H9 (cell line): ENCODE data around the gene FTO. TPM values are rescaled to one million over a fixed set of nuclear protein-coding genes. Genes with fewer than 3 reads are reported as not detected.

Source experiments
- DNase-seq: peaks from one replicate; pipeline ENCODE4 v3.0.0-alpha.2; 2017
- H2AFZ ChIP-seq: one replicate; pipeline ENCODE4 v1.6.1; 2013; ENCODE audit warnings: mild to moderate bottlenecking, low read length, control low read depth, moderate library complexity
- H2AK5ac ChIP-seq: 2 replicates; pipeline ENCODE4 v1.6.1; 2013; ENCODE audit warnings: low read length, control low read depth, mixed read lengths; ENCODE audit not compliant: insufficient read length
- H2BK120ac ChIP-seq: one replicate; pipeline ENCODE4 v1.6.1; 2013; ENCODE audit warnings: low read depth, mild to moderate bottlenecking, low read length, control low read depth, inconsistent platforms; ENCODE audit not compliant: poor library complexity, severe bottlenecking
- H2BK12ac ChIP-seq: 2 replicates; pipeline ENCODE4 v1.6.1; 2013; ENCODE audit warnings: low read length, control low read depth, mixed read lengths, low read depth; ENCODE audit not compliant: insufficient read length
- H2BK15ac ChIP-seq: 2 replicates; pipeline ENCODE4 v1.6.1; 2013; ENCODE audit warnings: low read depth, low read length, control low read depth
- H2BK20ac ChIP-seq: one replicate; pipeline ENCODE4 v1.6.1; 2013; ENCODE audit warnings: low read depth, mild to moderate bottlenecking, low read length, control low read depth, inconsistent platforms; ENCODE audit not compliant: poor library complexity, severe bottlenecking
- H2BK5ac ChIP-seq: 2 replicates; pipeline ENCODE4 v1.6.1; 2013; ENCODE audit warnings: low read length, control low read depth, mixed read lengths; ENCODE audit not compliant: insufficient read length
- H3K14ac ChIP-seq: 2 replicates; pipeline ENCODE4 v1.6.1; 2013; ENCODE audit warnings: low read length, control low read depth; ENCODE audit not compliant: insufficient read depth
- H3K18ac ChIP-seq: 2 replicates; pipeline ENCODE4 v1.6.1; 2013; ENCODE audit warnings: low read depth, mild to moderate bottlenecking, mixed read lengths, low read length, control low read depth; ENCODE audit not compliant: insufficient read length
- H3K23ac ChIP-seq: 2 replicates; pipeline ENCODE4 v1.6.1; 2013; ENCODE audit warnings: low read length, control low read depth, mixed read lengths, low read depth; ENCODE audit not compliant: insufficient read length
- H3K23me2 ChIP-seq: 2 replicates; pipeline ENCODE4 v1.6.1; 2013; ENCODE audit warnings: low read depth, mild to moderate bottlenecking, mixed read lengths, low read length, control low read depth; ENCODE audit not compliant: insufficient read length, poor library complexity, severe bottlenecking
- H3K27ac ChIP-seq: 2 replicates; pipeline ENCODE4 v1.5.1; 2013; ENCODE audit warnings: low read length, control low read depth, mixed read lengths, low read depth; ENCODE audit not compliant: insufficient read length
- H3K27me3 ChIP-seq: 2 replicates; pipeline ENCODE4 v1.6.1; 2013; ENCODE audit warnings: low read length, control low read depth, inconsistent platforms; ENCODE audit not compliant: insufficient read depth
- H3K4ac ChIP-seq: 2 replicates; pipeline ENCODE4 v1.6.1; 2013; ENCODE audit warnings: low read depth, mild to moderate bottlenecking, control low read depth, inconsistent platforms, low read length, moderate library complexity
- H3K4me1 ChIP-seq: 2 replicates; pipeline ENCODE4 v1.6.1; 2013; ENCODE audit warnings: low read length, control low read depth, inconsistent platforms; ENCODE audit not compliant: insufficient read depth
- H3K4me2 ChIP-seq: 2 replicates; pipeline ENCODE4 v1.6.1; 2013; ENCODE audit warnings: low read length, control low read depth, mixed read lengths; ENCODE audit not compliant: insufficient read length, insufficient read depth
- H3K56ac ChIP-seq: 2 replicates; pipeline ENCODE4 v1.6.1; 2013; ENCODE audit warnings: low read depth, mild to moderate bottlenecking, mixed read lengths, low read length, control low read depth; ENCODE audit not compliant: insufficient read length
- H3K79me1 ChIP-seq: 2 replicates; pipeline ENCODE4 v1.6.1; 2013; ENCODE audit warnings: low read depth, mild to moderate bottlenecking, moderate library complexity, low read length, control low read depth, inconsistent platforms; ENCODE audit not compliant: insufficient read depth, poor library complexity, severe bottlenecking
- H3K79me2 ChIP-seq: 2 replicates; pipeline ENCODE4 v1.6.1; 2013; ENCODE audit warnings: low read length, control low read depth, inconsistent platforms; ENCODE audit not compliant: insufficient read depth
- H3K9ac ChIP-seq: 2 replicates; pipeline ENCODE4 v1.6.1; 2013; ENCODE audit warnings: low read length, control low read depth, mixed read lengths; ENCODE audit not compliant: insufficient read length; ENCODE audit errors: extremely low read depth
- H3K9me3 ChIP-seq: one replicate; pipeline ENCODE4 v1.6.1; 2013; ENCODE audit warnings: low read depth, low read length, inconsistent platforms; ENCODE audit not compliant: control insufficient read depth
- H3T11ph ChIP-seq: one replicate; pipeline ENCODE4 v1.6.1; 2013; ENCODE audit warnings: mild to moderate bottlenecking, low read length, control low read depth, inconsistent platforms
- H4K20me1 ChIP-seq: one replicate; pipeline ENCODE4 v1.6.1; 2013; ENCODE audit not compliant: control insufficient read depth, insufficient read length, insufficient read depth
- H4K5ac ChIP-seq: 2 replicates; pipeline ENCODE4 v1.6.1; 2013; ENCODE audit warnings: low read depth, mild to moderate bottlenecking, mixed read lengths, low read length, control low read depth; ENCODE audit not compliant: insufficient read length
- H4K8ac ChIP-seq: replicated peaks from 2 replicates; pipeline ENCODE4 v1.6.1; 2013; ENCODE audit warnings: low read length, control low read depth, mixed read lengths, low read depth; ENCODE audit not compliant: insufficient read length
- H4K91ac ChIP-seq: 2 replicates; pipeline ENCODE4 v1.6.1; 2013; ENCODE audit warnings: low read depth, mild to moderate bottlenecking, moderate library complexity, mixed read lengths, low read length, control low read depth; ENCODE audit not compliant: insufficient read length
- H3K27ac Mint-ChIP-seq, 3 experiments: 2 replicates in 2 of 3; 3 replicates in 1 of 3; pipeline ENCODE4 v1.8.0; 2020 to 2021; ENCODE audit warnings: mixed read lengths in 3 of 3, mild to moderate bottlenecking in 1 of 3, moderate library complexity in 1 of 3
- H3K27me3 Mint-ChIP-seq: 2 replicates; pipeline ENCODE4 v1.8.0; 2021; ENCODE audit warnings: low read depth, mild to moderate bottlenecking, moderate library complexity, mixed read lengths
- H3K36me3 Mint-ChIP-seq, 3 experiments: 2 replicates in 2 of 3; 3 replicates in 1 of 3; pipeline ENCODE4 v1.8.0; 2020 to 2021; ENCODE audit warnings: low read depth in 3 of 3, mixed read lengths in 3 of 3; ENCODE audit not compliant: insufficient read depth in 1 of 3
- H3K4me1 Mint-ChIP-seq, 2 experiments: 2 replicates each; pipeline ENCODE4 v1.8.0; 2020; ENCODE audit warnings: mixed read lengths in 2 of 2
- H3K4me3 Mint-ChIP-seq, 2 experiments: 2 replicates in 1 of 2; 3 replicates in 1 of 2; pipeline ENCODE4 v1.8.0; 2020 to 2021; ENCODE audit warnings: mild to moderate bottlenecking in 2 of 2, mixed read lengths in 2 of 2, moderate library complexity in 1 of 2
- H3K9me3 Mint-ChIP-seq, 2 experiments: 2 replicates in 1 of 2; 3 replicates in 1 of 2; pipeline ENCODE4 v1.8.0; 2020; ENCODE audit warnings: mild to moderate bottlenecking in 2 of 2, mixed read lengths in 2 of 2, moderate library complexity in 1 of 2
- CTCF ChIP-seq: fragments of 200-600 bp; sonication (generic); conservative IDR thresholded peaks from 3 replicates; pipeline ENCODE4 v1.8.0; 2021; ENCODE audit warnings: antibody characterized with exemption, mild to moderate bottlenecking
- WGBS: extraction: QIAGEN DNeasy Blood & Tissue Kit; methylation state at CpG from one replicate; pipeline ENCODE4 v1.1.7; 2013; ENCODE audit warnings: missing lambda C conversion rate, low lambda C conversion rate, mixed read lengths; ENCODE audit not compliant: insufficient read length; ENCODE audit errors: extremely low coverage; 5-methylcytosine and 5-hydroxymethylcytosine counted together
- total RNA-seq: library from RNA; stranded (reverse); gene quantifications from 2 replicates; pipeline ENCODE4 v1.2.1, GENCODE V29; 2021

Gene FTO
- total RNA-seq, 1 experiment from 2014 or later: 67.9 TPM

GRCh38 chr16:54067322-54068065, 363.5 kb downstream of the FTO start:
- Histone ChIP-seq H2BK15ac (no peak overlapping the region), H3K79me2 (no peaks in the 10 kb centered on the region), H3K4ac (no peak overlapping the region), H3T11ph (no peak overlapping the region), H3K18ac (no peak overlapping the region), H2BK120ac (no peak overlapping the region), H3K79me1 (no peaks in the 10 kb centered on the region), H4K91ac (no peak overlapping the region), H2BK5ac (no peak overlapping the region), H4K8ac (no peak overlapping the region), H2AFZ (no peak overlapping the region), H4K5ac (no peak overlapping the region), H3K4me2 (no peak overlapping the region), H2BK20ac (no peak overlapping the region), H3K56ac (no peak overlapping the region), H4K20me1 (no peaks in the 10 kb centered on the region), H3K23me2 (no peaks in the 10 kb centered on the region), H3K9me3 (no peaks in the 10 kb centered on the region), H3K23ac (no peak overlapping the region), H3K4me1 (no peaks in the 10 kb centered on the region; the same call in 1 of the 2 replicates), H3K9ac (no peak overlapping the region), H3K27ac (no peak overlapping the region), H2BK12ac (no peak overlapping the region), H3K14ac (no peak overlapping the region), H2AK5ac (no peak overlapping the region), H3K27me3 (no peaks in the 10 kb centered on the region)
- Mint-ChIP-seq H3K4me3 (no peak overlapping the region), H3K36me3 (no peaks in the 10 kb centered on the region), H3K4me1 (peaks cover 32 to 41% of the 10 kb centered on the region in 2 experiments), H3K9me3 (no peaks in the 10 kb centered on the region), H3K27ac (no peak overlapping the region), H3K27me3 (no peaks in the 10 kb centered on the region)
- WGBS: no CpG with 5 or more reads among the region's 8 CpGs
- no peak for TF ChIP-seq CTCF
- no peak for DNase-seq
